HepG2 (cell line): ENCODE data around the gene HNRNPA1. TPM values are rescaled to one million over a fixed set of nuclear protein-coding genes. Genes with fewer than 3 reads are reported as not detected.

Experiments used
- AGO1 ChIP-seq: fragments of 200-400 bp; formaldehyde crosslinking; IDR thresholded peaks from 2 replicates; pipeline ENCODE4 v1.6.1; 2017; ENCODE audit warnings: mild to moderate bottlenecking, low read depth, low read length, moderate library complexity; ENCODE audit not compliant: poor library complexity, severe bottlenecking
- FOSL1 ChIP-seq: sonication (generic); formaldehyde crosslinking; IDR thresholded peaks from 2 replicates; pipeline ENCODE4 v1.9.0; 2021; ENCODE audit warnings: missing genetic modification reagents, borderline replicate concordance
- KLF16 ChIP-seq, 2 experiments: sonication (generic) in 1 of 2; formaldehyde crosslinking in 1 of 2; IDR thresholded peaks; 2 replicates each; pipeline versions ENCODE4 v1.6.1 to v1.8.0; 2016 to 2023; ENCODE audit warnings: missing genetic modification reagents in 2 of 2, missing compliant biosample characterization in 1 of 2
- MED13 ChIP-seq: sonication (generic); formaldehyde crosslinking; IDR thresholded peaks from 2 replicates; pipeline ENCODE4 v1.5.0; 2020; ENCODE audit warnings: missing genetic modification reagents
- TBL1XR1 ChIP-seq: fragments of 150-350 bp; IDR thresholded peaks from 2 replicates; pipeline ENCODE4 v1.6.1; 2014; ENCODE audit warnings: borderline replicate concordance, low read length; ENCODE audit not compliant: partially characterized antibody
- TBP ChIP-seq: sonication (generic); formaldehyde crosslinking; IDR thresholded peaks from 2 replicates; pipeline ENCODE4 v1.5.0; 2020; ENCODE audit warnings: missing genetic modification reagents
- ZNF124 ChIP-seq: sonication (generic); formaldehyde crosslinking; IDR thresholded peaks from 2 replicates; pipeline ENCODE4 v1.4.0; 2020; ENCODE audit warnings: missing genetic modification reagents
- ZNF354B ChIP-seq: sonication (generic); formaldehyde crosslinking; IDR thresholded peaks from 2 replicates; pipeline ENCODE4 v1.8.0; 2022; ENCODE audit warnings: mild to moderate bottlenecking, missing genetic modification reagents
- ZNF451 ChIP-seq: sonication (generic); formaldehyde crosslinking; IDR thresholded peaks from 2 replicates; pipeline ENCODE4 v1.5.0; 2020; ENCODE audit warnings: mild to moderate bottlenecking, missing genetic modification reagents
- ZNF709 ChIP-seq: sonication (generic); formaldehyde crosslinking; IDR thresholded peaks from 2 replicates; pipeline ENCODE4 v1.5.0; 2020; ENCODE audit warnings: mild to moderate bottlenecking, missing genetic modification reagents
- ZNF746 ChIP-seq: sonication (generic); formaldehyde crosslinking; IDR thresholded peaks from 2 replicates; pipeline ENCODE4 v1.8.0; 2022; ENCODE audit warnings: mild to moderate bottlenecking, missing genetic modification reagents
- ZSCAN30 ChIP-seq: sonication (generic); formaldehyde crosslinking; IDR thresholded peaks from 2 replicates; pipeline ENCODE4 v1.5.0; 2020; ENCODE audit warnings: mild to moderate bottlenecking, missing genetic modification reagents
- polyA plus RNA-seq, 8 experiments: library from polyadenylated mRNA; depleted of rRNA in 3 of 8; stranded (reverse) in 7 of 8; unstranded in 1 of 8; fragments of >200 nt; fragmentation: Illumina TruSeq in 4 of 8; extraction: Trizol in 4 of 8; gene quantifications; 2 replicates each; pipeline versions ENCODE4 v1.2.1 to v1.2.3, GENCODE V29; 2011 to 2016; ENCODE audit warnings: low read depth in 4 of 8, missing spikeins in 1 of 8, mixed read lengths in 1 of 8; ENCODE audit not compliant: insufficient read depth in 1 of 8
- total RNA-seq, 5 experiments: library from RNA; depleted of rRNA; stranded (reverse); fragments of >200 nt; fragmentation: Illumina TruSeq; extraction: Trizol; gene quantifications; 2 replicates each; pipeline ENCODE4 v1.2.3, GENCODE V29; 2016; ENCODE audit warnings: low read depth in 1 of 5
- TF ChIP-seq, protein P1 (sequence below): sonication (generic); formaldehyde crosslinking; IDR thresholded peaks from 2 replicates; pipeline ENCODE4 v1.5.0; 2020; ENCODE audit warnings: missing genetic modification reagents
- TF ChIP-seq, protein P2 (sequence below): sonication (generic); formaldehyde crosslinking; IDR thresholded peaks from 2 replicates; pipeline ENCODE4 v1.4.0; 2020; ENCODE audit warnings: mild to moderate bottlenecking, missing genetic modification reagents
- TF ChIP-seq, protein P3 (sequence below): IDR thresholded peaks from 2 replicates; pipeline ENCODE4 v1.6.1; 2016; ENCODE audit warnings: control low read depth
- TF ChIP-seq, protein P4 (sequence below): IDR thresholded peaks from 2 replicates; pipeline ENCODE4 v1.6.1; 2016

HNRNPA1 gene
- total and polyA plus RNA-seq, 2 of the 13 experiments (the other 11 are each of a cell fraction or from before 2014, with no cell fraction given) = 535 to 1,820 TPM

DNA sequence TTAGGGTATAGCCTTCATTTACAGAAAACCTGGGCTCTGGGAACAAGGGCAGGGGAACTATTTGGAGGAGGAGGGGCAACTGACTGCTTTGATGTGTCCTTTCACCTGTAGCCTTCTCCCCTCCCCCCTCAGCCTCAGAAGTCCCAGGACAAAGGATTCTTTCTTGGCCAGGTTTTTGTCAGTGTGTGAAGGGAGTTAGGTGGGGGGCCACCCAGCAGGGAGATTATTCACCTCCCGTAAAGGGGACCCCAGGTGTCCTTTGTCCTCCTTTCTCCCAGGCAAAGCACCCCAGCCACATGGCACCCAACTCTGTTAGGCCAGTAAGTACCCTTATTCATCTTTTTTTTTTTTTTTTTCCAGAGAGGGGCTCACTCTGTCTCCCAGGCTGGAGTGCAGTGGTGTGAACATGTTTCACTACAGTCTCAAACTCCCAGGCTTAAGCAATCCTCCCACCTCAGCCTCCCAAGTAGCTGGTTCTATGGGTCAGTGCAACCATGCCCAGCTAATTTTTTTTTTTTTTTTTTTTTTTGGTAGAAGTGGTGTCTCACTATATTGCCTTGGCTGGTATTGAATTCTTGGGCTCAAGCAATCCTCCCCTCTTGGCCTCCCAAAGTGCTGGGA, 21.0 kb downstream of the HNRNPA1 start (continued):
- TF ChIP-seq, protein P1, sequence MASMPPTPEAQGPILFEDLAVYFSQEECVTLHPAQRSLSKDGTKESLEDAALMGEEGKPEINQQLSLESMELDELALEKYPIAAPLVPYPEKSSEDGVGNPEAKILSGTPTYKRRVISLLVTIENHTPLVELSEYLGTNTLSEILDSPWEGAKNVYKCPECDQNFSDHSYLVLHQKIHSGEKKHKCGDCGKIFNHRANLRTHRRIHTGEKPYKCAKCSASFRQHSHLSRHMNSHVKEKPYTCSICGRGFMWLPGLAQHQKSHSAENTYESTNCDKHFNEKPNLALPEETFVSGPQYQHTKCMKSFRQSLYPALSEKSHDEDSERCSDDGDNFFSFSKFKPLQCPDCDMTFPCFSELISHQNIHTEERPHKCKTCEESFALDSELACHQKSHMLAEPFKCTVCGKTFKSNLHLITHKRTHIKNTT (CRISPR knock-in tag) = no peak
- TF ChIP-seq TBP (CRISPR knock-in tag) (no peak), ZNF354B (no peak), TBL1XR1 (no peak), MED13 (CRISPR knock-in tag) (no peak), KLF16 (CRISPR knock-in tag; IDR thresholded peaks at IDR 0.05) (no peak), ZNF124 (CRISPR knock-in tag) (no peak), ZNF746 (CRISPR knock-in tag) (no peak; the same call in 1 of the 2 replicates), ZNF709 (CRISPR knock-in tag) (no peak), ZSCAN30 (no peak), AGO1 (no peak), ZNF451 (CRISPR knock-in tag) (no peak), FOSL1 (CRISPR knock-in tag) (no peak)
- TF ChIP-seq, protein P2, sequence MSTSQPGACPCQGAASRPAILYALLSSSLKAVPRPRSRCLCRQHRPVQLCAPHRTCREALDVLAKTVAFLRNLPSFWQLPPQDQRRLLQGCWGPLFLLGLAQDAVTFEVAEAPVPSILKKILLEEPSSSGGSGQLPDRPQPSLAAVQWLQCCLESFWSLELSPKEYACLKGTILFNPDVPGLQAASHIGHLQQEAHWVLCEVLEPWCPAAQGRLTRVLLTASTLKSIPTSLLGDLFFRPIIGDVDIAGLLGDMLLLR (CRISPR knock-in tag) = no peak
- TF ChIP-seq, protein P3, sequence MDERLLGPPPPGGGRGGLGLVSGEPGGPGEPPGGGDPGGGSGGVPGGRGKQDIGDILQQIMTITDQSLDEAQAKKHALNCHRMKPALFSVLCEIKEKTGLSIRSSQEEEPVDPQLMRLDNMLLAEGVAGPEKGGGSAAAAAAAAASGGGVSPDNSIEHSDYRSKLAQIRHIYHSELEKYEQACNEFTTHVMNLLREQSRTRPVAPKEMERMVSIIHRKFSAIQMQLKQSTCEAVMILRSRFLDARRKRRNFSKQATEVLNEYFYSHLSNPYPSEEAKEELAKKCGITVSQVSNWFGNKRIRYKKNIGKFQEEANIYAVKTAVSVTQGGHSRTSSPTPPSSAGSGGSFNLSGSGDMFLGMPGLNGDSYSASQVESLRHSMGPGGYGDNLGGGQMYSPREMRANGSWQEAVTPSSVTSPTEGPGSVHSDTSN (CRISPR knock-in tag) = no peak
- TF ChIP-seq, protein P4, sequence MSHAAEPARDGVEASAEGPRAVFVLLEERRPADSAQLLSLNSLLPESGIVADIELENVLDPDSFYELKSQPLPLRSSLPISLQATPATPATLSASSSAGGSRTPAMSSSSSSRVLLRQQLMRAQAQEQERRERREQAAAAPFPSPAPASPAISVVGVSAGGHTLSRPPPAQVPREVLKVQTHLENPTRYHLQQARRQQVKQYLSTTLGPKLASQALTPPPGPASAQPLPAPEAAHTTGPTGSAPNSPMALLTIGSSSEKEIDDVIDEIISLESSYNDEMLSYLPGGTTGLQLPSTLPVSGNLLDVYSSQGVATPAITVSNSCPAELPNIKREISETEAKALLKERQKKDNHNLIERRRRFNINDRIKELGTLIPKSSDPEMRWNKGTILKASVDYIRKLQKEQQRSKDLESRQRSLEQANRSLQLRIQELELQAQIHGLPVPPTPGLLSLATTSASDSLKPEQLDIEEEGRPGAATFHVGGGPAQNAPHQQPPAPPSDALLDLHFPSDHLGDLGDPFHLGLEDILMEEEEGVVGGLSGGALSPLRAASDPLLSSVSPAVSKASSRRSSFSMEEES (CRISPR knock-in tag) = 0 out of 2 replicates have a peak, but pooled peaks have one; percentile 9
